ENCODE measurements around the gene BCL2L12.

BCL2L12 gene

GRCh38 chr19:49642492-49643035 is 23.2 kb upstream of the BCL2L12 start:
- no peak for DNase-seq

- DNase-seq, result no peak
Measured at GRCh38 chr19:49643466-49643865, 22.3 kb upstream of the BCL2L12 start.

GRCh38 chr19:49645592-49645991 is 20.1 kb upstream of the BCL2L12 start:
- no peak for DNase-seq

- DNase-seq, result no peak
Measured at GRCh38 chr19:49645995-49646394, 19.7 kb upstream of the BCL2L12 start.

GRCh38 chr19:49646586-49646985 is 19.1 kb upstream of the BCL2L12 start:
- no peak for DNase-seq

GRCh38 chr19:49651029-49651819 is 14.5 kb upstream of the BCL2L12 start:
- no peak for DNase-seq

GRCh38 chr19:49651820-49652550 is 13.7 kb upstream of the BCL2L12 start:
- DNase-seq, result no peak

- no peak for DNase-seq
Measured at GRCh38 chr19:49652551-49653465, 12.9 kb upstream of the BCL2L12 start.

GRCh38 chr19:49653466-49653806 is 12.3 kb upstream of the BCL2L12 start:
- no peak for DNase-seq

- no peak for DNase-seq
Measured at GRCh38 chr19:49654581-49654980, 11.2 kb upstream of the BCL2L12 start.

GRCh38 chr19:49655570-49656455 is 9.9 kb upstream of the BCL2L12 start:
- no peak for DNase-seq

GRCh38 chr19:49656456-49657109 is 9.2 kb upstream of the BCL2L12 start:
- DNase-seq, result no peak

GRCh38 chr19:49657493-49658138 is 8.1 kb upstream of the BCL2L12 start:
- DNase-seq, result no peak

GRCh38 chr19:49658139-49658517 is 7.6 kb upstream of the BCL2L12 start:
- no peak for DNase-seq

GRCh38 chr19:49658566-49659442 is 6.9 kb upstream of the BCL2L12 start:
- no peak for DNase-seq

GRCh38 chr19:49660338-49660961 is 5.3 kb upstream of the BCL2L12 start:
- DNase-seq, result no peak

- DNase-seq, result no peak
Measured at GRCh38 chr19:49662011-49662410, 3.7 kb upstream of the BCL2L12 start.

GRCh38 chr19:49663224-49663623 is 2.5 kb upstream of the BCL2L12 start:
- no peak for DNase-seq
